ENCODE measurements around the gene SNTA1. TPM values are rescaled to one million over a fixed set of nuclear protein-coding genes. Genes with fewer than 3 reads are reported as not detected.

Gene SNTA1
- total and polyA plus RNA-seq, 2 of the 13 experiments (the other 11 are each of a cell fraction or from before 2014, with no cell fraction given): 16.4 to 18.3 TPM

DNA sequence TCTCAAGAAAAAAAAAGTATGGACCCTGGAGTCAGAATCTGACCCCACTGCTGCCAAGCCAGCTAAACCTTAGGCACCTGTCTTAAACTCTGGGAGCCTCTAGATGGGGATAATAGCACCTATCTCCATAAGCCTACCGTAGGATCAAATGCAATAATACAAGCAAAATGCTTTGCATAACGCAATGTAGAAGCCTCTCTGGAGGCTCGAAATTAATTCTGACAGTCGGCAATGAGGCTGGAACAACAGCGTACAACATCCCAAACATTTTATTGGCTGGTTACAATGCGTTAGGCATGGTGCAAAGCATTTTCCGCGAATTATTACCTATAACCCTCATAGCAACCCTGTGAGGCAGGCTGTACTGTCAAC lies 42.8 kb downstream of the SNTA1 start (continued):
- TF ChIP-seq GFI1 (CRISPR knock-in tag; IDR thresholded peaks at IDR 0.05; ENCODE audit: borderline replicate concordance) (peak; percentile 8; the same call in 1 of the 2 replicates), REL (CRISPR knock-in tag; conservative IDR thresholded peaks at IDR 0.05) (no peak), RCOR2 (CRISPR knock-in tag; IDR thresholded peaks at IDR 0.05) (no peak), ZSCAN30 (CRISPR knock-in tag; IDR thresholded peaks at IDR 0.05) (no peak), ZNF207 (IDR thresholded peaks at IDR 0.05; ENCODE audit: borderline replicate concordance) (no peak), ZNF317 (CRISPR knock-in tag; IDR thresholded peaks at IDR 0.05) (peak; percentile 9; the same call in 1 of the 2 replicates), SMYD3 (CRISPR knock-in tag; IDR thresholded peaks at IDR 0.05) (no peak), MAFF (IDR thresholded peaks at IDR 0.05; ENCODE audit: low read depth, low read length) (no peak), KDM3A (CRISPR knock-in tag; IDR thresholded peaks at IDR 0.05; ENCODE audit: low read depth) (no peak), ZFY (CRISPR knock-in tag; IDR thresholded peaks at IDR 0.05) (no peak), TSC22D2 (CRISPR knock-in tag; IDR thresholded peaks at IDR 0.05; ENCODE audit: borderline replicate concordance) (no peak), POLR2AphosphoS5 (IDR thresholded peaks at IDR 0.05; ENCODE audit: low read depth, low read length) (no peak), ZNF33B (CRISPR knock-in tag; IDR thresholded peaks at IDR 0.05) (no peak), ZFP62 (CRISPR knock-in tag; IDR thresholded peaks at IDR 0.05) (no peak), SMARCE1 (IDR thresholded peaks at IDR 0.05; ENCODE audit: borderline replicate concordance) (no peak), RXRA (CRISPR knock-in tag; IDR thresholded peaks at IDR 0.05) (no peak), PAWR (CRISPR knock-in tag; IDR thresholded peaks at IDR 0.05; ENCODE audit: borderline replicate concordance) (0 out of 2 replicates have a peak, but pooled peaks have one; percentile 38), PLRG1 (conservative IDR thresholded peaks at IDR 0.05) (no peak), ZNF382 (CRISPR knock-in tag; IDR thresholded peaks at IDR 0.05; ENCODE audit: borderline replicate concordance) (no peak), SP5 (CRISPR knock-in tag; IDR thresholded peaks at IDR 0.05; ENCODE audit: borderline replicate concordance, low read depth) (no peak)
- TF ChIP-seq, protein P1, sequence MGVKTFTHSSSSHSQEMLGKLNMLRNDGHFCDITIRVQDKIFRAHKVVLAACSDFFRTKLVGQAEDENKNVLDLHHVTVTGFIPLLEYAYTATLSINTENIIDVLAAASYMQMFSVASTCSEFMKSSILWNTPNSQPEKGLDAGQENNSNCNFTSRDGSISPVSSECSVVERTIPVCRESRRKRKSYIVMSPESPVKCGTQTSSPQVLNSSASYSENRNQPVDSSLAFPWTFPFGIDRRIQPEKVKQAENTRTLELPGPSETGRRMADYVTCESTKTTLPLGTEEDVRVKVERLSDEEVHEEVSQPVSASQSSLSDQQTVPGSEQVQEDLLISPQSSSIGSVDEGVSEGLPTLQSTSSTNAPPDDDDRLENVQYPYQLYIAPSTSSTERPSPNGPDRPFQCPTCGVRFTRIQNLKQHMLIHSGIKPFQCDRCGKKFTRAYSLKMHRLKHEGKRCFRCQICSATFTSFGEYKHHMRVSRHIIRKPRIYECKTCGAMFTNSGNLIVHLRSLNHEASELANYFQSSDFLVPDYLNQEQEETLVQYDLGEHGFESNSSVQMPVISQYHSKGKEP (CRISPR knock-in tag; IDR thresholded peaks at IDR 0.05): peak; percentile 15; the same call in 1 of the 2 replicates
- TF ChIP-seq, protein P2, sequence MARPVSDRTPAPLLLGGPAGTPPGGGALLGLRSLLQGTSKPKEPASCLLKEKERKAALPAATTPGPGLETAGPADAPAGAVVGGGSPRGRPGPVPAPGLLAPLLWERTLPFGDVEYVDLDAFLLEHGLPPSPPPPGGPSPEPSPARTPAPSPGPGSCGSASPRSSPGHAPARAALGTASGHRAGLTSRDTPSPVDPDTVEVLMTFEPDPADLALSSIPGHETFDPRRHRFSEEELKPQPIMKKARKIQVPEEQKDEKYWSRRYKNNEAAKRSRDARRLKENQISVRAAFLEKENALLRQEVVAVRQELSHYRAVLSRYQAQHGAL (CRISPR knock-in tag; IDR thresholded peaks at IDR 0.05; ENCODE audit: not compliant biosample characterization): no peak
- TF ChIP-seq, protein P3, sequence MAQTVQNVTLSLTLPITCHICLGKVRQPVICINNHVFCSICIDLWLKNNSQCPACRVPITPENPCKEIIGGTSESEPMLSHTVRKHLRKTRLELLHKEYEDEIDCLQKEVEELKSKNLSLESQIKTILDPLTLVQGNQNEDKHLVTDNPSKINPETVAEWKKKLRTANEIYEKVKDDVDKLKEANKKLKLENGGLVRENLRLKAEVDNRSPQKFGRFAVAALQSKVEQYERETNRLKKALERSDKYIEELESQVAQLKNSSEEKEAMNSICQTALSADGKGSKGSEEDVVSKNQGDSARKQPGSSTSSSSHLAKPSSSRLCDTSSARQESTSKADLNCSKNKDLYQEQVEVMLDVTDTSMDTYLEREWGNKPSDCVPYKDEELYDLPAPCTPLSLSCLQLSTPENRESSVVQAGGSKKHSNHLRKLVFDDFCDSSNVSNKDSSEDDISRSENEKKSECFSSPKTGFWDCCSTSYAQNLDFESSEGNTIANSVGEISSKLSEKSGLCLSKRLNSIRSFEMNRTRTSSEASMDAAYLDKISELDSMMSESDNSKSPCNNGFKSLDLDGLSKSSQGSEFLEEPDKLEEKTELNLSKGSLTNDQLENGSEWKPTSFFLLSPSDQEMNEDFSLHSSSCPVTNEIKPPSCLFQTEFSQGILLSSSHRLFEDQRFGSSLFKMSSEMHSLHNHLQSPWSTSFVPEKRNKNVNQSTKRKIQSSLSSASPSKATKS (CRISPR knock-in tag; IDR thresholded peaks at IDR 0.05): no peak
- TF ChIP-seq, protein P4, sequence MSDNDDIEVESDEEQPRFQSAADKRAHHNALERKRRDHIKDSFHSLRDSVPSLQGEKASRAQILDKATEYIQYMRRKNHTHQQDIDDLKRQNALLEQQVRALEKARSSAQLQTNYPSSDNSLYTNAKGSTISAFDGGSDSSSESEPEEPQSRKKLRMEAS (IDR thresholded peaks at IDR 0.05): no peak
- TF ChIP-seq, protein P5, sequence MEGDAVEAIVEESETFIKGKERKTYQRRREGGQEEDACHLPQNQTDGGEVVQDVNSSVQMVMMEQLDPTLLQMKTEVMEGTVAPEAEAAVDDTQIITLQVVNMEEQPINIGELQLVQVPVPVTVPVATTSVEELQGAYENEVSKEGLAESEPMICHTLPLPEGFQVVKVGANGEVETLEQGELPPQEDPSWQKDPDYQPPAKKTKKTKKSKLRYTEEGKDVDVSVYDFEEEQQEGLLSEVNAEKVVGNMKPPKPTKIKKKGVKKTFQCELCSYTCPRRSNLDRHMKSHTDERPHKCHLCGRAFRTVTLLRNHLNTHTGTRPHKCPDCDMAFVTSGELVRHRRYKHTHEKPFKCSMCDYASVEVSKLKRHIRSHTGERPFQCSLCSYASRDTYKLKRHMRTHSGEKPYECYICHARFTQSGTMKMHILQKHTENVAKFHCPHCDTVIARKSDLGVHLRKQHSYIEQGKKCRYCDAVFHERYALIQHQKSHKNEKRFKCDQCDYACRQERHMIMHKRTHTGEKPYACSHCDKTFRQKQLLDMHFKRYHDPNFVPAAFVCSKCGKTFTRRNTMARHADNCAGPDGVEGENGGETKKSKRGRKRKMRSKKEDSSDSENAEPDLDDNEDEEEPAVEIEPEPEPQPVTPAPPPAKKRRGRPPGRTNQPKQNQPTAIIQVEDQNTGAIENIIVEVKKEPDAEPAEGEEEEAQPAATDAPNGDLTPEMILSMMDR (CRISPR knock-in tag; IDR thresholded peaks at IDR 0.05): peak; percentile 56
- TF ChIP-seq, protein P6, sequence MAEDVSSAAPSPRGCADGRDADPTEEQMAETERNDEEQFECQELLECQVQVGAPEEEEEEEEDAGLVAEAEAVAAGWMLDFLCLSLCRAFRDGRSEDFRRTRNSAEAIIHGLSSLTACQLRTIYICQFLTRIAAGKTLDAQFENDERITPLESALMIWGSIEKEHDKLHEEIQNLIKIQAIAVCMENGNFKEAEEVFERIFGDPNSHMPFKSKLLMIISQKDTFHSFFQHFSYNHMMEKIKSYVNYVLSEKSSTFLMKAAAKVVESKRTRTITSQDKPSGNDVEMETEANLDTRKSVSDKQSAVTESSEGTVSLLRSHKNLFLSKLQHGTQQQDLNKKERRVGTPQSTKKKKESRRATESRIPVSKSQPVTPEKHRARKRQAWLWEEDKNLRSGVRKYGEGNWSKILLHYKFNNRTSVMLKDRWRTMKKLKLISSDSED (CRISPR knock-in tag; IDR thresholded peaks at IDR 0.05): no peak
